Epithelial cell of prostate (primary cell): ENCODE results near the gene MAST3.

Source experiments
- DNase-seq: peaks from one replicate; pipeline ENCODE4 v3.0.0-alpha.2; 2011; ENCODE audit warnings: low read depth, low spot score
- H3K27ac ChIP-seq: fragments of 450-650 bp; 2 replicates; pipeline ENCODE4 v1.5.1; 2017; ENCODE audit warnings: mild to moderate bottlenecking

The MAST3 gene

DNA sequence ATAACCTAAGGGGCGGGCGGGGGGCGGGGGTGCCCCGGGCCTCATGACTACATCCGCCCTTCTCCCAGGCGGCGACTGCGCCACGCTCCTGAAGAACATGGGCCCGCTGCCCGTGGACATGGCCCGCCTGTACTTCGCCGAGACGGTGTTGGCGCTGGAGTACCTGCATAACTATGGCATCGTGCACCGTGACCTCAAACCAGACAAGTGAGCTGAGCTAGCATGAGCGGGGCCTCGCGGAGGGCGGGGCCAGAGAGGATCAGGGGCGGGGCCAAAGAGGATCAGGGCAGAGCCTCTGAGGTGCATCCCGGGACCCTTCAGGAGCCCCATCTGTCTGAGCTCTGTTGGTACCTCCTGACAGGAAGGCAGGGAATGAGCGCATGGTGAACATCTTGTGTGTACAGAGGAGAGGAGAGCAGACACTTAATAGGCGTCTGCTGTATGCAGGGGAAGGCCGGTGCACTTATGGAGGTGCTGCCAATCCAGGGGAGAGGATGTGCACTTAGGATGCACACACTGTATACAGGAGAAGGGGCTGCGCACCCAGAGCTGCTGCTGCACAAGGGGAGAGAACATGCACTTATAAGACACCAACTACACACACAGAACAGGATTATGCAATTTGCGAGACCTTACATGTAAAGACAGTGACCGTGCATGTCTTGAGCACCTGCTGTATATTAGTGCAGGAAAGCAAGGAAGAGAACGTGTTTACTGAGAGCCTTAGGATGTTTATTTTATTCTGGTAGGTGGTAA is 34.4 kb downstream of the MAST3 start:
- DNase-seq = no peak

DNA sequence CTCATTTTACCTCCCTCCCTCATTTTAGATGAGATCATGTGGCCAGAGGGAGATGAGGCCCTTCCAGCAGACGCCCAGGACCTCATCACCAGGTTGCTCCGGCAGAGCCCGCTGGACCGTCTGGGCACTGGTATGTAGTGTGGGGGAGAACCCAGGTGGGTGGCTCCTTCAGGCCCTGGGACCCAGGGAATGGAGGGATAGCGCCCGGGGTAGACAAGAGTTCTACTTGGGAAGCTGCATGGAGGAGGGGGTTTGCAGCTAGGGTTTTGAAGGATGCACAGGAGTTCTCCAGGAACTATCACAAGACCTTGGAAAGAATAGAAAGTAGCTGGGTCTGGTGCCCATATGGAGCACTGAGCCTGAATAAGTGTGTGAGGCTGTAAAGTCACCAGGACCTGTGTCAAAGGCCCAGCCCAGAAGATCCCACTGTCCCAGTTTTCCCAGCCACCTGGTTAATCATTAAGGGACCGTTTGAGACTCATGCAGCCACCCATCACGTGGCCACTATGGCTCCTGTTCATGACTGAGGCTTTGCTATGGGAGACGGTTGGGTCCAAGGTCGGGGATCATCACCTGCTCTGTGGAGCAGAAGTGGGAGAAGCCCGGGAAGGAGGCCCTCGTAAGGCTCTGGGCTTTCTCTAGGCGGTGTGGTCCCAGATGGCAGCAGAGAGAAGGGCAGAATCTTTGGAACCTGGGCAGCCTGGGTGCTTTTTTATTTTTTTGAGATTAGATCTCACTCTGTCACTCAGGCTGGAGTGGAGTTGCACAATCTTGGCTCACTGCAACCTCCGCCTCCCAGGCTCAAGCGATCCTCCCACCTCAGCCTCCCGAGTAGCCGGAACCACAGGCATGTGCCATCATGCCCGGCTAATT is 38.4 kb downstream of the MAST3 start:
- no peak for DNase-seq
- no peak overlapping the region for H3K27ac ChIP-seq

More for the DNA sequence above, 34.4 kb downstream of the MAST3 start:
- no peak overlapping the region for H3K27ac ChIP-seq

DNA sequence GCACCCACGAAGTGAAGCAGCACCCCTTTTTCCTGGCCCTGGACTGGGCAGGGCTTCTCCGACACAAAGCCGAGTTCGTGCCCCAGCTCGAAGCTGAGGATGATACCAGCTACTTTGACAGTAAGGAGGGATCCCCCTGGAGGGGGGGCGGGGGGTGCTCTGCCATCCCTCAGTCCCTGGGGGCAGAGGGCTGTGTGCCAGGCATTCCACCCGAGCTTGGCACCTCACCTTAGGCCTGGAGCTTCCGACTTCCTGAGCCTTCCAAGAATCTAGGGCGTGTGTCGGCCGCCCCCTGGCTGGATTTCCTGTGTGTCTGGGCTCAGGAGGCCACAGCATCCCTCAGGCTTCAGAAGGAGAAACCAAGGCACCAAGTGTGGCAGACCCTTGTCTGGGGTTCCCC is 39.7 kb downstream of the MAST3 start:
- no peak overlapping the region for H3K27ac ChIP-seq
- no peak for DNase-seq

DNA sequence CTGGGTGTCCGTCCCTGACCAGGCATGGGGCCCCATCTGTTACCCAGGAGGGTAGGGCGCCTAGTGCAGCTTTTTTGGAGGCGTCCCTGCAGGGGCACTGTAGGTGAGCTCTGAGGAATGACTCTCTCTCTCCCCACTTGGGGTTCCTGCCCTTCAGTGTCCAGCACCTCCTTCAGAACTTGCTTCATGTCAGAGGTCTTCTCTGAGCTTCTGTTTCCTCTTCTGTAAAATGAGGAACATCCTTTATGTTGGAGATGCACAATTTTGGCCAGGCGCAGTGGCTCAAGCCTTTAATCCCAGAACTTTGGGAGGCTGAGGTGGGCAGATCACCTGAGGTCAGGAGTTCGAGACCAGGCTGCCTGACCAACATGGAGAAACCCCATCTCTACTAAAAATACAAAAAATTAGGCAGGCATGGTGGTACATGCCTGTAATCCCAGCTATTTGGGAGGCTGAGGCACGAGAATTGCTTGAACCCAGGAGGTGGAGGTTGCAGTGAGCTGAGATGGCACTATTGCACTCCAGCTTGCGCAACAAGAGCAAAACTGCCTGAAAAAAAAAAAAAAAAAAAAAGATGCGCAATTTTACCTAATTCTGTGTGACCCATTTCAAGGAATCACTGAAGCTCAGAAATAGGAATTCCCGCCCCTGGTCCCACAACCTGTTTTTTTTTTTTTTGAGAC is 40.2 kb downstream of the MAST3 start:
- no peak overlapping the region for H3K27ac ChIP-seq
- no peak for DNase-seq

DNA sequence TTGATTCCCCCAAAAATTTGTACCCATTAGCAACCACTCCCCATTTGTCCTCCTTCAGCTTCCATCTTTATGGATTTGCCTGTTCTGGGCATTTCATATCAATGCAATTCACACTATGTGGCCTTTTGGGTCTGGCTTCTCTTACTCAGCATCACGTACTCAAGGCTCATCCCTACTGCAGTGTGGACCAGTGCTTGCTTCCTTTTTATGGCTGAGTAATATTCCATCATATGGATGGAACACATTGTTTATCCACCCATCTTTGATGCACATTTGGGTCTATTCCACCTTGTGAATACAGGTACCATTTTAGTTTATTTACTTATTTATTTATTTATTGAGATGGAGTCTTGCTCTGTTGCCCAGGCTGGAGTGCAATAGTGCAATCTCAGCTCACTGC is 42.9 kb downstream of the MAST3 start:
- H3K27ac ChIP-seq = no peak overlapping the region
- no peak for DNase-seq

DNA sequence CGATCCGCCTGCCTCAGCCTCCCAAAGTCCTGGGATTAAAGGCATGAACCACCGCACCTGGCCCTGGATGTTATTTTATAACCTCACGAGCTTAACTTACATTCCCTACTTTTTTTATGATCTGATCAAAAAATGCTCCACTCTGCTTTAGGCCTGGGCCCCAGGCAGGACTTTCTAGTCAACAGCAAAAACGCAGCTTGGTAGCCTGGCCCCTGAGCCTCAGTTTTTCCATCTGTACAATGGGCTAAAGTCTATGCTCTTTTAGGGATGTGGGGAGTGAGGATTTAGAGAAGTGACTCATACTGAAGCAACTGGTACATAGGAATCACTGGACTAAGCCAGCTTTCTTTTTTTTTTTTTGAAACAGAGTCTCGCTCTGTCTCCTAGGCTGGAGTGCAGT is 43.5 kb downstream of the MAST3 start:
- no peak for DNase-seq
- H3K27ac ChIP-seq = no peak overlapping the region

DNA sequence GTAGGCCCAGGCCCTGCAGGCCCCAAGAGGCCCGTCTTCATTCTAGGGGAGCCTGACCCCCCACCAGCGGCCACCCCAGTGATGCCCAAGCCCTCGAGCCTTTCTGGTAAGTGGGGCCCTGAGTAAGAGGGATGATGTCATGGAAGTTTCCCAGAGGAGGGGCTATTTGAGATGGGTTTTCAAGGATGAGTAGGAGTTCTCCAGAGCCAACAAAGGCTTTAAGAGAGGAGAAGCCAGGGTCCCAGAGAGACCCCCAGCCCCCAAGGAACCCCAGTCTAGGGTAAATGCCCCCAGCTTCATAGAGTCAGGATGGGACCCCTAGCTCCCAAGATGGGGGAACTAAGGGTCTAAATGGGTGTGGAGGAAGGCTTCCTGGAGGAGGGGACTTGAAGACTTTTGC is 46.3 kb downstream of the MAST3 start:
- no peak overlapping the region for H3K27ac ChIP-seq
- no peak for DNase-seq

DNA sequence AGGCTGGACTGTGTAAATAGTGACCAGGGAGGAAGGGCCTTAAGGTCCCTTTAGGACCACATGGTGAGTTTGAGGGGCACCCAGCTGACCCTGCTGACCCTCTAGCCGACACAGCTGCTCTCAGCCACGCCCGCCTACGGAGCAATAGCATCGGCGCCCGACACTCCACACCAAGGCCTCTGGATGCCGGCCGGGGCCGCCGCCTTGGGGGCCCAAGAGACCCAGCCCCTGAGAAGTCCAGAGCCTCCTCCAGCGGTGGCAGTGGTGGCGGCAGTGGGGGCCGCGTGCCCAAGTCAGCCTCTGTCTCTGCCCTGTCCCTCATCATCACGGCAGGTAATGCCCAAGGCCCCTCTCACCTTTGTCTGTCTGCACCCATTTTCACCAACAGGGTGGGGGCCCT is 46.8 kb downstream of the MAST3 start:
- no peak overlapping the region for H3K27ac ChIP-seq
- no peak for DNase-seq

DNA sequence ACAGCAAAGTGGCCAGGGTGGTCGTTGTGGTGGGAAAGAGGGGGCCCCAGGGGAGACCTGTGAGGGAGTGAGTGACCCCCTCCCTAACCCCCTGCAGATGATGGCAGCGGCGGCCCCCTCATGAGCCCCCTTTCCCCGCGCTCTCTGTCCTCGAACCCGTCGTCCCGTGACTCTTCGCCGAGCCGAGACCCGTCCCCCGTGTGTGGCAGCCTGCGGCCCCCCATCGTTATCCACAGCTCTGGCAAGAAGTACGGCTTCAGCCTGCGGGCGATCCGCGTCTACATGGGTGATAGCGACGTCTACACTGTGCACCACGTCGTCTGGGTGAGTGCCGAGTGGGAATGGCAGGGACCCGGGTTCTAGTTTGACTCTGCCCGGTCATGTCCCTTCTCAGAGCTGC is 47.3 kb downstream of the MAST3 start:
- no peak for DNase-seq
- H3K27ac ChIP-seq = no peak overlapping the region

DNA sequence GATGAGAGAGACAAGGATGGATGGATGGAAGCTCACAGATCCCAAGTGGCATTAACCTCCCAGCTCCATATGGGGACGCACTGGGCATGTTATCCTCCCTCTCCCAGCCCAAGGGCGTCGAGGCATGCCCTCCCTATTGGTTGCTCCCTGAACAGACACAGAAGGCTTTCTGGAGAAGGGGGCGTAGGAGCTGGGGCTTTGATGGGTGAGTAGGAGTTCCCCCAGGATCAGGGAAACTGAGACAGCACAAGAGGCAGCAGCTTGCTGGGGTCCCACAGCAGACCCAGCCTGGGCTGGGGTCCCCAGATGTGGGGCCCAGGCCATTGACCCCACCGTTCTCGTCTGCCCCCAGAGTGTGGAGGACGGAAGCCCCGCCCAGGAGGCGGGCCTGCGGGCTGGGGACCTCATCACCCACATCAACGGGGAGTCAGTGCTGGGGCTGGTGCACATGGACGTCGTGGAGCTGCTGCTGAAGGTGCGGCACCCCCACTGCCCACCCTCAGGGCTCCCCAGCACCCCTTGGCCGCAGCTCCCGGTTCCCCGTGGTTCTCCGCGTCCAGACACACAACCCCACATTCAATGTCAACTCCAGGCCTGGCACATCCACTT is 47.9 kb downstream of the MAST3 start:
- no peak overlapping the region for H3K27ac ChIP-seq
- DNase-seq = no peak

DNA sequence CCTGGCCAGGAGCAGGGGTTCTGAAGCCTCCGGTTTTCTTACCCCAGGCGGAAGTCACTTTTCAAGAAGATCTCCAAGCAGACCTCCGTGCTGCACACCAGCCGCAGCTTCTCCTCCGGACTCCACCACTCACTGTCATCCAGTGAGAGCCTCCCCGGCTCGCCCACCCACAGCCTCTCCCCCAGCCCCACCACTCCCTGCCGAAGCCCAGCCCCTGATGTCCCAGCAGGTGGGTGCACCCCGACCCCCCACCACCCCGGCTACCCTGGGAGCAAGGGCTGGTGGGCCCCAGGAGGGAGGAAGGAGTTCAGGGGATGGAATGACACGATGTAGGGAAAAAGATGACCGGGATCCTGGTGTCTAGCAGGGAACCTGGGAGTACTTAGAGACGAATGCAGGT is 49.8 kb downstream of the MAST3 start:
- DNase-seq = no peak
- no peak overlapping the region for H3K27ac ChIP-seq

DNA sequence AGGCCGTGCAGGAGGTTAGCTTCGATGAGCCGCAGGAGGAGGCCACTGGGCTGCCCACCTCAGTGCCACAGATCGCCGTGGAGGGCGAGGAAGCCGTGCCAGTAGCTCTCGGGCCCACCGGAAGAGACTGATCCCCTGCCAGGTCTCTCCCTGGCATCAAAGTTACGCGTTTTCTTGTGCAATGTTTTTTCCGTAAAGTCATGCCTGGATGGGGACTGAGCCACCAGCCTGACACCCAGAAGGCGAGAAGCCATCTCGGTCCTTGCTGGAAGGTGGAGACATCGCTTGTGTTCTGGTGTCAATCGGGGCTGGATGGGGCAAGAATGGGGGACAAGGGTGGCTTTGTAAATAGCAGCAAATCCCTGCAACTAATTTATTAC is 52.0 kb downstream of the MAST3 start:
- no peak overlapping the region for H3K27ac ChIP-seq
- DNase-seq = no peak

DNA sequence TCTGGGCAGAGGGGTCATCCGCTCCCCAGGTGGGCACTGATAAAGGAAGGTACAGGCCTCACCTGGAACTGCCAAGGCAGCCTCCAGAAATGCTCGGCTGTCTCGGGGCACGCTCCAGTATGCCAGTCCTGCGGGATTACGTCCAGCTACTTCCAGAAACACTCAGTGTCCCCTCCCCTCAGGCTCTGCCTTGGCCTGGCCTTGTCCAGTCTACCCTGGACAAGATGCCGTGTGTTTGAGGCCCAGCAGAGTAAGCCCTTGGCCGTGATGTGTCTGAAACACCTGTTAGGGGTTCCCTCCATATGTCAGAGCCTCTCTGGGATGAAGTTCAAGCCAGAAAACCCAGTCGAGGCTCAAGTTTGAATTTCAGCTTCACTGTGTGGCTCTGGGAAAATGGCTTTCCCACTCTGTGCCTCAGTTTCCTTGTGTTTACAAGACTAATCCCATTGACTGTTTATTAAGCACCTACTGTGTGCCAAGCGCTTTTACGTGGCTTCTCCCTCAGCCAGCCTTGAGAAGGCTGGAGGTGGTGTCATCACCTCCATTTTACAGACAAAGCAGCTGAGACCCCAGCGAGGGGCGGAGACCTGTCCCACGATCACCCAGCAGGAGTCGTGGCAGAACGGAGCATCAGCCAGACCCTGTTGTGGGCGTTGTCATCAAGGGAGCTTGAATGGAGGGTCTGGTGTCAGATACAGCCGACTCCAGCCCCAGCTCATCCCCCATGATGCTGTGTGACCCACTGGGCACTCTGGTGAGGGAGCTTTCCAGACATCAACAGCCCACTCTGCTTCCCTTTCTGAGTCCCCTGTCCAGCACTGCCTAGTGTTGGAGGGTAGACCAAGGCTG is 53.4 kb downstream of the MAST3 start:
- H3K27ac ChIP-seq = no peak overlapping the region
- no peak for DNase-seq

DNA sequence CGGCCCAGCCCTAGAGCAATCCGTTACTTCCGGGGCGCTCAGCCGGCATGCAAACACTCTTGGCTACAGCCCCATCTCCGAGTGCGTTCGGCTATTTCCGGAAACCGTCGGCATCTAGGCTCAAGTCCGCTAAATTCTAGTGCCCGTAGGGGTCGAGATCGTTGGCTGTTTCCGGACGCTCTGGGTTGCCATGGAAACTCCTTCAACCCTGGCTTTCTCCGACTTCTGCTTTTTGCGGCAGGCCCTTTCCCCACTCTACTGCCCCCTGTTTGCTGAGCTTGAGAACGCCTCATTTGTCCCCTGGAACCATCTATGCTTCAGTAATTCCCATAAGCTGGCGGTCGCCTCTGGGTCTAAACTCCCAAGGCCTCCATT is 54.9 kb downstream of the MAST3 start:
- peak; percentile 49 for DNase-seq
- peak overlapping the region; percentile 90 for H3K27ac ChIP-seq

DNA sequence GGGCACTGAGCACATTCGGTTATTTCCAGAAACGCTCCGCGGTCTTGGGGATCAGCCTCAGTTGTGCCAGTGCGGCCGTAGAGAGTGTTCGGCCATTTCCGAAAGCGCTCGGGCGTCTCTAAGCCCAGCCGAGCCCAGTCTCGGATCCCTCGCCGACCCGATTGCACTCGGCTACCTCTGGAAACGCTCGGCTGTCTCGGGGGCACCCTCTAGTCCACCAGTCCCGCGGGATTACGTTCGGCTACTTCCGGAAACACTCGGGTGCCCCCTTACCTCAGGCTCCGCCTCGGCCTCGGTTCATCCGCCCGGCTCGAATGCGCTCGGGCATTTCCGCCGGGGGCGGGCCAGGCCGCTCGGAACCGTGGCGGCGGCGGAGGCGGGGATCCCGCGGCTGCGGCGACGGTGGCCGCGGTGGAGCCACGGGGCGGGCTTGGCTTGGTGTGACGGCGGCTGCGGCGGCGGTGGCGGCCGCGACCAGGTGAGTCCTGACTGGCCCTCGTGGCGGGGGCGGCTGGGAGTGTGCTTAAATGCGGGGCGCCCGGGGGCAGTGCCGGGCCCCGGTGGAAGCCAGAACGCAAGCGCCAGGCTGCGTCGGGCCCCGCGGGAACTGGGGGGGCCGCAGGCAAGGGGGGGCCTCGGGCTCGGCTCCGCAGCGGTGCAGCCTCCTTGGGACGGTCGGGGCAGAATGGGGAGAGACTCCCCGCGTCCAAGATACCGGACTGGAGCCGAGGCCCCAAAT is 55.4 kb downstream of the MAST3 start, which contains the start of gene PIK3R2:
Gene PIK3R2 (plus strand): TSS at position 347 of the 739 bp plus-strand sequence. CDS start 2,717 bp downstream, outside the sequence.
- DNase-seq = peak; percentile 85
- peak within 1 kb of the TSS; percentile 90 for H3K27ac ChIP-seq

DNA sequence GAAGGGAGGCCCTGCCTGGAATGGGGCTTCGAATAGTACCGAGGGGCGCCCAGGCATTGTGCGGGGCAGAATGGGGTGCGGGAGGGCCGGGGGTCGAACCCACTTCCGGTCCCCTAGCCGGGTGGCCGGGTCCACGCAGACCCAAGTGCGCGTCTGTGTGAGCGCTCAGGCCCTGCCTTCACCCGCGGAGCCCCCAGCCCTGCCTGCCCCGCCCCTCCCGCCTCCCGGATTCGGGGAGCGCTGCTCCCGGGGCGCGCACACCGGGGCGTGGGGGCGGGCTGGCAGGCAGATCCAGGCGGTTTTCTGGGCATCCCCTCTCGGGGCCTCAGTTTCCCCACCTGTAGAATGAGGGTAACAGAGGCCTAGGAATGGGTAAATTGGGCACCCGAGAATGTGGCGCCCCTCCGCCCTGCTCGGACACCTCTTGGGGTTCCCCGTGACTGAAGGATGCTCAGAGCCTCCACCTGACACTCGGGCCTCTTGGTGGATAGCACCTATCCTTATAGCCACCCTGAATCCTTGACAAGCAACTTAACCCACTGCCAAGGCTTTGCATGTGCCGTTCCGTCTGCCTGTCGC is 56.1 kb downstream of the MAST3 start:
- peak overlapping the region; percentile 90 for H3K27ac ChIP-seq

DNA sequence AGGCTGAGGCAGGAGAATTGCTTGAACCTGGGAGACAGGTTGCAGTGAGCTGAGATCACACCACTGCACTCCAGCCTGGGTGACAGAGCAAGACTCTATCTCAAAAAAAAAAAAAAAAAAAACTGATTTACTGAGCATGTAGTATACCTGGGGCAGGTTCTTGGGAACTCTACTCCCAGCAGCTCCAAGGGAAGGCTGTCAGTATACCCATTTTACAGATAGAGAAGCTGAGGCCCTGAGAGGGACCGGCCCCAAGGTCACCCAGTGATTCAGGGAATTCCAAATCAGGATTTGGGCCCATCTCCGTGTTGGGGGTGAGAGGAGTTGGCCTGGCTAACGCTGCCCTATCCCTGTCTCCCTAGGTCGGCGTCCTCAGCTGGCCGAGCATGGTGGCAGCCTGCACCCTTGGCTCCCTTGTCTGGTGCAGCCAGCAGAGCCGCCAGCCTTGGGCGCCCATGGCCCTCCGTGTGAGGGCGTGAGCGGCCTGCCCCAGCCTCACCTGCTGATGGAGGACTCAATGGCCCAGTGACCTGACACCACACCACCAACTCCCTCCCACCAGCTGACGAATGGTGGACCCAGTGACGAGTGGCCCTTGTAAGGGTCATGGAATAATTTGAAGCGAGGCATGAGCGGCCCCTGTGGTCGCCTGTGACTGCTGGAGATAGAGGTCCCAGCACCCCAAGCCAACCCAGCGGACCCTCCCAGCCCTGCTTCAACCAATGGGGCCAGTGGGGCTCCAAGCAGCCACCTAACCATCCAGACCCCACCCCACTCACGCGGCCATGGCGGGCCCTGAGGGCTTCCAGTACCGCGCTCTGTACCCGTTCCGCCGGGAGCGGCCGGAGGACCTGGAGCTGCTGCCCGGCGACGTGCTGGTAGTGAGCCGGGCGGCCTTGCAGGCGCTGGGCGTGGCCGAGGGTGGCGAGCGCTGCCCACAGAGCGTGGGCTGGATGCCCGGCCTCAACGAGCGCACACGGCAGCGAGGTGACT is 57.8 kb downstream of the MAST3 start:
- no peak overlapping the region for H3K27ac ChIP-seq
- no peak for DNase-seq

More for the DNA sequence above, 56.1 kb downstream of the MAST3 start:
- no peak for DNase-seq
